ENCODE results near the gene ZSCAN10. TPM values are rescaled to one million over a fixed set of nuclear protein-coding genes. Genes with fewer than 3 reads are reported as not detected.

Gene ZSCAN10
- polyA plus RNA-seq, 1 donor from 2014 or later = 0.10 TPM

GRCh38 chr16:3131755-3132377 lies 32.8 kb upstream of the ZSCAN10 start:
- no peak overlapping the region for H3K4me3 ChIP-seq (ENCODE audit: low read length)
- H3K27ac ChIP-seq (ENCODE audit: low read length) = no peak overlapping the region
- no peaks in the 10 kb centered on the region for H3K9me2 ChIP-seq (ENCODE audit: insufficient read depth, low read length)
- H4K20me1 ChIP-seq (ENCODE audit: insufficient read depth) = no peaks in the 10 kb centered on the region
- no peaks in the 10 kb centered on the region for H3K9me3 ChIP-seq (ENCODE audit: low read length)
- no peak overlapping the region for H3K4me2 ChIP-seq (ENCODE audit: low read length)
- peak; percentile 28 for TF ChIP-seq SMC3 (conservative IDR thresholded peaks at IDR 0.05; ENCODE audit: poor library complexity)
- TF ChIP-seq REST (IDR thresholded peaks at IDR 0.05; ENCODE audit: borderline replicate concordance) = no peak
- peak; percentile 61 for TF ChIP-seq CTCF (IDR thresholded peaks at IDR 0.05; ENCODE audit: poor library complexity, severe bottlenecking)
- TF ChIP-seq RAD21 (conservative IDR thresholded peaks at IDR 0.05) = peak; percentile 23
- H3K27me3 ChIP-seq (ENCODE audit: insufficient read depth, low read depth, low read length) = no peaks in the 10 kb centered on the region
- no peaks in the 10 kb centered on the region for H3F3A ChIP-seq (ENCODE audit: insufficient read depth, low read length, poor library complexity, severe bottlenecking)
- no peak overlapping the region for H2AFZ ChIP-seq (ENCODE audit: low read depth, low read length)
- H3K36me3 ChIP-seq (ENCODE audit: insufficient read depth, low read length) = no peaks in the 10 kb centered on the region
- H3K79me2 ChIP-seq (replicated peaks; ENCODE audit: insufficient read depth, low read length) = peaks cover 32% of the 10 kb centered on the region
- no peak overlapping the region for H3K9ac ChIP-seq (ENCODE audit: low read length)

- Histone ChIP-seq H3K4me3 (ENCODE audit: low read length) (peak overlapping the region; percentile 45), H3K27ac (ENCODE audit: low read length) (peak overlapping the region; percentile 15), H4K20me1 (ENCODE audit: insufficient read depth) (no peaks in the 10 kb centered on the region), H3K27me3 (ENCODE audit: insufficient read depth, low read depth, low read length) (no peaks in the 10 kb centered on the region), H3K9ac (ENCODE audit: low read length) (no peak overlapping the region), H2AFZ (ENCODE audit: low read depth, low read length) (no peak overlapping the region), H3K36me3 (ENCODE audit: insufficient read depth, low read length) (no peaks in the 10 kb centered on the region), H3F3A (ENCODE audit: insufficient read depth, low read length, poor library complexity, severe bottlenecking) (no peaks in the 10 kb centered on the region), H3K4me2 (ENCODE audit: low read length) (no peak overlapping the region), H3K79me2 (replicated peaks; ENCODE audit: insufficient read depth, low read length) (peaks cover 19% of the 10 kb centered on the region), H3K9me3 (ENCODE audit: low read length) (no peaks in the 10 kb centered on the region), H3K9me2 (ENCODE audit: insufficient read depth, low read length) (no peaks in the 10 kb centered on the region)
- TF ChIP-seq SMC3 (conservative IDR thresholded peaks at IDR 0.05; ENCODE audit: poor library complexity) (peak; percentile 68), CTCF (IDR thresholded peaks at IDR 0.05; ENCODE audit: poor library complexity, severe bottlenecking) (peak; percentile 93), POLR2AphosphoS5 (IDR thresholded peaks at IDR 0.05) (no peak), REST (IDR thresholded peaks at IDR 0.05; ENCODE audit: borderline replicate concordance) (no peak), RAD21 (conservative IDR thresholded peaks at IDR 0.05) (peak; percentile 70), MXI1 (conservative IDR thresholded peaks at IDR 0.05; ENCODE audit: poor library complexity, severe bottlenecking) (peak; percentile 36), EZH2 (IDR thresholded peaks at IDR 0.05; ENCODE audit: borderline replicate concordance, insufficient read depth, low read length, poor library complexity, severe bottlenecking) (no peak), TAF1 (IDR thresholded peaks at IDR 0.05; ENCODE audit: low read depth) (no peak), EP300 (conservative IDR thresholded peaks at IDR 0.05; ENCODE audit: poor library complexity, severe bottlenecking) (no peak)
Measured at GRCh38 chr16:3129137-3130131, 30.3 kb upstream of the ZSCAN10 start.

Measured in neural cell (in vitro differentiated cells).